ENCODE results near the gene CRTAP. TPM values are rescaled to one million over a fixed set of nuclear protein-coding genes. Genes with fewer than 3 reads are reported as not detected.
"Not testable (repeated sequence)": the region's sequence is repeated elsewhere in the genome, so short reads cannot be mapped to it uniquely, and the experiment has no call there.

The CRTAP gene
- total RNA-seq, 1 experiment from 2014 or later = 99.3 TPM

DNA sequence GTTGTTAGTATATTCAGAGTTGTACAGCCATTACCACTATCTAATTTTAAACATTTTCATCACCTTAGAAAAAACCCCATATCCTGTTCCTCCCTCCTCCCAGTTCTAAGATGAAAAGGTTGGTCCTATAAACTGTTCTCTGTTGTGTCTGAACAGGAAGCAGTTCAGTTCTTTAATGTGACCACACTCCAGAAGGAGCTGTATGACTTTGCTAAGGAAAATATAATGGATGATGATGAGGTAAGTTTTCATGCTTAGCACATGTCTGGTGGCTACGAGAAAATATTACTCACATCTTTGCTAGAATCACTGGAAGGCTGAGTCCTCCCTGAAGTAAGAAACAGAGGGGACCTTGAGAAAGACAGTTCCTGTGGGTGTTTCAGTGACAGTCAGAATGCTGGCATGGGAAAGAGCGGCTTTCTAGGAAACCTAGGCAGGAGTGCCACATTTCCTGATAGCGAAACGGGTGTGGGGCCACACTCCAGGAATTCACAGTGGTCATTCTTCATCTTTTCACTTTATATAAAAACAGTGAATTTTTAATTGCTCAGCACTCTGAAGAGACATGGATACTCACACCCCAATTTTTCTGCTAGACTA is 20.3 kb downstream of the CRTAP start:
- Histone ChIP-seq H3K27ac (ENCODE audit: low read length) (no peak overlapping the region), H3K9me3 (ENCODE audit: control insufficient read depth, insufficient read depth, low read depth, low read length) (no peaks in the 10 kb centered on the region), H3K27me3 (ENCODE audit: control insufficient read depth, insufficient read depth, low read length) (no peaks in the 10 kb centered on the region), H3K4me3 (ENCODE audit: low read depth in 2 of 2, low read length in 2 of 2) (no peak overlapping the region), H3K36me3 (ENCODE audit: control insufficient read depth, insufficient read depth, low read length) (peaks cover 2% of the 10 kb centered on the region; the same call in 1 of the 2 replicates), H3K4me1 (ENCODE audit: control insufficient read depth, insufficient read depth, low read length) (no peaks in the 10 kb centered on the region)
- ATAC-seq (no peak), DNase-seq (ENCODE audit: low read depth, low spot score) (no peak)
- in situ Hi-C loops (cut with HindIII; ENCODE audit: low pct_unique_long_range_greater_than_20kb, low sequenced_read_pairs) (no loop called here), intact Hi-C loops (cut with micrococcal nuclease; ENCODE audit: unreplicated experiment) (no loop called here)
- BruUV-seq (replicated peaks) = no TSS peak
- TF ChIP-seq, protein P1, sequence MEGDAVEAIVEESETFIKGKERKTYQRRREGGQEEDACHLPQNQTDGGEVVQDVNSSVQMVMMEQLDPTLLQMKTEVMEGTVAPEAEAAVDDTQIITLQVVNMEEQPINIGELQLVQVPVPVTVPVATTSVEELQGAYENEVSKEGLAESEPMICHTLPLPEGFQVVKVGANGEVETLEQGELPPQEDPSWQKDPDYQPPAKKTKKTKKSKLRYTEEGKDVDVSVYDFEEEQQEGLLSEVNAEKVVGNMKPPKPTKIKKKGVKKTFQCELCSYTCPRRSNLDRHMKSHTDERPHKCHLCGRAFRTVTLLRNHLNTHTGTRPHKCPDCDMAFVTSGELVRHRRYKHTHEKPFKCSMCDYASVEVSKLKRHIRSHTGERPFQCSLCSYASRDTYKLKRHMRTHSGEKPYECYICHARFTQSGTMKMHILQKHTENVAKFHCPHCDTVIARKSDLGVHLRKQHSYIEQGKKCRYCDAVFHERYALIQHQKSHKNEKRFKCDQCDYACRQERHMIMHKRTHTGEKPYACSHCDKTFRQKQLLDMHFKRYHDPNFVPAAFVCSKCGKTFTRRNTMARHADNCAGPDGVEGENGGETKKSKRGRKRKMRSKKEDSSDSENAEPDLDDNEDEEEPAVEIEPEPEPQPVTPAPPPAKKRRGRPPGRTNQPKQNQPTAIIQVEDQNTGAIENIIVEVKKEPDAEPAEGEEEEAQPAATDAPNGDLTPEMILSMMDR (IDR thresholded peaks at IDR 0.05) = no peak
- TF ChIP-seq, protein P2, sequence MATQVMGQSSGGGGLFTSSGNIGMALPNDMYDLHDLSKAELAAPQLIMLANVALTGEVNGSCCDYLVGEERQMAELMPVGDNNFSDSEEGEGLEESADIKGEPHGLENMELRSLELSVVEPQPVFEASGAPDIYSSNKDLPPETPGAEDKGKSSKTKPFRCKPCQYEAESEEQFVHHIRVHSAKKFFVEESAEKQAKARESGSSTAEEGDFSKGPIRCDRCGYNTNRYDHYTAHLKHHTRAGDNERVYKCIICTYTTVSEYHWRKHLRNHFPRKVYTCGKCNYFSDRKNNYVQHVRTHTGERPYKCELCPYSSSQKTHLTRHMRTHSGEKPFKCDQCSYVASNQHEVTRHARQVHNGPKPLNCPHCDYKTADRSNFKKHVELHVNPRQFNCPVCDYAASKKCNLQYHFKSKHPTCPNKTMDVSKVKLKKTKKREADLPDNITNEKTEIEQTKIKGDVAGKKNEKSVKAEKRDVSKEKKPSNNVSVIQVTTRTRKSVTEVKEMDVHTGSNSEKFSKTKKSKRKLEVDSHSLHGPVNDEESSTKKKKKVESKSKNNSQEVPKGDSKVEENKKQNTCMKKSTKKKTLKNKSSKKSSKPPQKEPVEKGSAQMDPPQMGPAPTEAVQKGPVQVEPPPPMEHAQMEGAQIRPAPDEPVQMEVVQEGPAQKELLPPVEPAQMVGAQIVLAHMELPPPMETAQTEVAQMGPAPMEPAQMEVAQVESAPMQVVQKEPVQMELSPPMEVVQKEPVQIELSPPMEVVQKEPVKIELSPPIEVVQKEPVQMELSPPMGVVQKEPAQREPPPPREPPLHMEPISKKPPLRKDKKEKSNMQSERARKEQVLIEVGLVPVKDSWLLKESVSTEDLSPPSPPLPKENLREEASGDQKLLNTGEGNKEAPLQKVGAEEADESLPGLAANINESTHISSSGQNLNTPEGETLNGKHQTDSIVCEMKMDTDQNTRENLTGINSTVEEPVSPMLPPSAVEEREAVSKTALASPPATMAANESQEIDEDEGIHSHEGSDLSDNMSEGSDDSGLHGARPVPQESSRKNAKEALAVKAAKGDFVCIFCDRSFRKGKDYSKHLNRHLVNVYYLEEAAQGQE (IDR thresholded peaks at IDR 0.05; ENCODE audit: insufficient read depth in 1 of 2, low read depth in 2 of 2, low read length in 1 of 2) = no peak
- no peak for TF ChIP-seq TCF7L2 (IDR thresholded peaks at IDR 0.05; ENCODE audit: low read depth, low read length)
- TF ChIP-seq POLR2AphosphoS5 (IDR thresholded peaks at IDR 0.05; ENCODE audit: low read depth, low read length) = no peak
- TF ChIP-seq SIN3A (IDR thresholded peaks at IDR 0.05; ENCODE audit: borderline replicate concordance, insufficient read depth, low read depth, low read length) = no peak
- ChIA-PET CTCF (no interaction called here), POLR2A (no interaction called here)

DNA sequence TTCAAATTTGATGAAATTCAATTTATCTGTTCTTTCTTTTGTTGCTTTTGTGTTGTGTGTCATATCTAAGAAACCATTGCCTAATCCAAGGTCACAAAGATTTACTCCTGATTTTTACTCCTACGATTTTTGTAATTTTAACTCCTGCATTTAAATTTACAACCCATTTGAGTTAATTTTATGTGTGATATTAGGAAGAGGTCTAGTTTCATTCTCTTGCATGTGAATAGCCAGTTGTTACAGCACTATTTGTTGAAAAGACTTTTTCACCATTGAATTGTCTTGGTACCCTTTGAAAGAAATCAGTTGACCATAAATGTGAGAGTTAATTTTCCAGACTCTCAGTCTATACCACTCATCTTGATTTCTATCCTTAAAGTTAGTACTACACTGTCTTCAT is 23.9 kb downstream of the CRTAP start:
- ChIA-PET POLR2A (no interaction called here), CTCF (no interaction called here)
- Histone ChIP-seq H3K9me3 (ENCODE audit: control insufficient read depth, insufficient read depth, low read depth, low read length) (no peaks in the 10 kb centered on the region), H3K4me1 (ENCODE audit: control insufficient read depth, insufficient read depth, low read length) (no peaks in the 10 kb centered on the region), H3K27me3 (ENCODE audit: control insufficient read depth, insufficient read depth, low read length) (no peaks in the 10 kb centered on the region), H3K27ac (ENCODE audit: low read length) (no peak overlapping the region), H3K36me3 (ENCODE audit: control insufficient read depth, insufficient read depth, low read length) (no peaks in the 10 kb centered on the region), H3K4me3 (ENCODE audit: low read depth in 2 of 2, low read length in 2 of 2) (no peak overlapping the region)
- BruUV-seq (replicated peaks) = no TSS peak
- no peak for DNase-seq (ENCODE audit: low read depth, low spot score)
- ATAC-seq = no peak
- in situ Hi-C loops (cut with HindIII; ENCODE audit: low pct_unique_long_range_greater_than_20kb, low sequenced_read_pairs) (no loop called here), intact Hi-C loops (cut with micrococcal nuclease; ENCODE audit: unreplicated experiment) (no loop called here)
- no peak for TF ChIP-seq POLR2AphosphoS5 (IDR thresholded peaks at IDR 0.05; ENCODE audit: low read depth, low read length)
- TF ChIP-seq TCF7L2 (IDR thresholded peaks at IDR 0.05; ENCODE audit: low read depth, low read length) = no peak
- TF ChIP-seq, protein P2 (IDR thresholded peaks at IDR 0.05; ENCODE audit: insufficient read depth in 1 of 2, low read depth in 2 of 2, low read length in 1 of 2) = no peak
- TF ChIP-seq SIN3A (IDR thresholded peaks at IDR 0.05; ENCODE audit: borderline replicate concordance, insufficient read depth, low read depth, low read length) = no peak
- TF ChIP-seq, protein P1 (IDR thresholded peaks at IDR 0.05) = no peak

DNA sequence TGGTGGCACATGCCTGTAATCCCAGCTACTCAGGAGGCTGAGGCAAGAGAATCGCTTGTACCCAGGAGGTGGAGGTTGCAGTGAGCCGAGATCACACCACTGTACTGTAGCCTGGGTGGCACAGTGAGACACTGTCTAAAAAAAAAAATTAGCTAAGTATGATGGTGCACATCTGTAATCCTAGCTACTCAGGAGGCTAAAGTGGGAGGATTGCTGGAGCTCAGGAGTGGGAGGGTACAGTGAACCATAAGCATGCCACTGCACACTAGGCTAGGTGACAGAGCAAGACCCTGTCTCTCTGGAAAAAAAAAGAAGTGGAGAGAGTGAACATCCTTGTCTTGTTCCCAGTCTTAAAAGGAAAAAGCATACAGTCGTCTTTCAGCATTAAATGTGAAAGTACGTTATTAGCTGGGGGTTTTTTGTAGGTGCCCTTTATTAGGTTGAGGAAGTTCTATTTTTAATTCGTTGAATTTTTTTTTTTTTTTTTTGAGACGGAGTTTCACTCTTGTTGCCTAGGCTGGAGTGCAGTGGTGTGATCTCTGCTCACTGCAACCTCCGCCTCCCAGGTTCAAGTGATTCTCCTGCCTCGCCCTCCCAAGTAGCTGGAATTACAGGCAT is 25.3 kb downstream of the CRTAP start:
- H3K36me3 ChIP-seq (ENCODE audit: control insufficient read depth, insufficient read depth, low read length); in situ Hi-C loops (cut with HindIII; ENCODE audit: low pct_unique_long_range_greater_than_20kb, low sequenced_read_pairs); H3K27ac ChIP-seq (ENCODE audit: low read length); H3K9me3 ChIP-seq (ENCODE audit: control insufficient read depth, insufficient read depth, low read depth, low read length); H3K27me3 ChIP-seq (ENCODE audit: control insufficient read depth, insufficient read depth, low read length); ATAC-seq; CTCF ChIA-PET; DNase-seq (ENCODE audit: low read depth, low spot score); H3K4me3 ChIP-seq (ENCODE audit: low read depth in 2 of 2, low read length in 2 of 2); BruUV-seq (replicated peaks); H3K4me1 ChIP-seq (ENCODE audit: control insufficient read depth, insufficient read depth, low read length); intact Hi-C loops (cut with micrococcal nuclease; ENCODE audit: unreplicated experiment): not testable (repeated sequence)
- POLR2A ChIA-PET = interaction anchor here (0.6 kb wide), 1 partner anchor 371 kb away, joined by 8 read pairs; no protein-coding TSS in a partner anchor
